Mucosa of rectum (tissue), 2 donors: ENCODE data around the gene A4GALT.
A peak's percentile ranks its signal among the peaks of the same experiment; 100 is the strongest.
"Not testable (repeated sequence)": the region's sequence is repeated elsewhere in the genome, so short reads cannot be mapped to it uniquely, and the experiment has no call there.

Source experiments
- H3K27ac ChIP-seq, 2 donors: one replicate each; pipeline ENCODE4 v1.7.0; 2013; ENCODE audit warnings: inconsistent platforms in 2 of 2, low read depth in 2 of 2, low read length in 2 of 2
- H3K27me3 ChIP-seq, 2 donors: one replicate each; pipeline ENCODE4 v1.7.0; 2013; ENCODE audit warnings: low read length in 2 of 2; ENCODE audit not compliant: control insufficient read depth in 2 of 2, insufficient read depth in 2 of 2
- H3K36me3 ChIP-seq, 2 donors: one replicate each; pipeline ENCODE4 v1.7.0; 2013; ENCODE audit warnings: low read length in 2 of 2; ENCODE audit not compliant: control insufficient read depth in 2 of 2, insufficient read depth in 2 of 2
- H3K4me1 ChIP-seq, 2 donors: one replicate each; pipeline ENCODE4 v1.7.0; 2013; ENCODE audit warnings: low read length in 2 of 2, mild to moderate bottlenecking in 1 of 2; ENCODE audit not compliant: control insufficient read depth in 2 of 2, insufficient read depth in 2 of 2
- H3K4me3 ChIP-seq, 2 donors: one replicate each; pipeline ENCODE4 v1.7.0; 2013; ENCODE audit warnings: low read length in 2 of 2
- H3K9ac ChIP-seq, 2 donors: one replicate each; pipeline ENCODE4 v1.7.0; 2013; ENCODE audit warnings: low read length in 2 of 2, low read depth in 1 of 2, mild to moderate bottlenecking in 1 of 2
- H3K9me3 ChIP-seq, 2 donors: one replicate each; pipeline ENCODE4 v1.7.0; 2013; ENCODE audit warnings: low read length in 2 of 2; ENCODE audit not compliant: control insufficient read depth in 2 of 2
- donor health status: healthy.
- donor health status: Normal muscosa, but diverticular disease.

Gene A4GALT

DNA sequence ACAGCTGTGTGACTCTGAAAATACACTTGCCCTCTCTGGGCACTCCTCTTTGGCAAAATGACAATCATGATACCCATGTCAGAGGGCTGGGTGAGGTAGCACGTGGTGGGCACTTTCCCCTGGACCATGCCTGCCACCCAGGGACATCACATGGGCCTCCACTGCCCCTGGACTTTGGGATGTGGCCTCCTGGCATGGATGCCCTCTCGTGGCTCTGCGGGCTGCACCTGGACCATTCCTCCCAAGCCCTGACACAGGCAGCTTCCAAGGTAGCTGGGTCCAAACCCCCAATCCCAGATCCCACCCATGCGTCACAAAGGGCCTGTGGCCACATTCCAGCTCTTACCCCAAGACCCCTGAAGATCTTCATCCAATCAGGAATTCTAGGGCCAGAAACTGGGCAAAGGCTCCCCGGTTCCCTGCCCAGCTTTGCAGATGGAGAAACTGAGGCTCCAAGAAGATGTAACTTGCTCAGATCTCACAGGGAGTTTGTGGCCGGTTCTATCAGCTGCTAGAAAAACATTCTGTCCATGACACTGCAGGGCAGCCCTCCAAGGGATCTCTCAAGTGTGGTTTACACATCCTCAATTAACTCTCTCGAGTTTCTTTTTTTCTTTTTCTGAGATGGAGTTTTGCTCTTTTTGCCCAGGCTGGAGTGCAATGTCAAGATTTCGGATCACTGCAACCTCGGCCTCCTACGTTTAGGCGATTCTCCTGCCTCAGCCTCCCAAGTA lies 36.0 kb downstream of the A4GALT start:
- H3K36me3 ChIP-seq: no peaks in the 10 kb centered on the region
- no peaks in the 10 kb centered on the region for H3K9me3 ChIP-seq
- peak overlapping the region; percentile 60 to 68 for H3K27ac ChIP-seq
- no peak overlapping the region for H3K9ac ChIP-seq
- peaks cover 23 to 32% of the 10 kb centered on the region in 2 donors for H3K4me1 ChIP-seq
- no peaks in the 10 kb centered on the region for H3K27me3 ChIP-seq
- H3K4me3 ChIP-seq: no peak overlapping the region

- peaks cover 21 to 29% of the 10 kb centered on the region in 2 donors for H3K4me1 ChIP-seq
- no peak overlapping the region for H3K9ac ChIP-seq
Observed at GRCh38 chr22:42683578-42684283, 36.9 kb downstream of the A4GALT start.

DNA sequence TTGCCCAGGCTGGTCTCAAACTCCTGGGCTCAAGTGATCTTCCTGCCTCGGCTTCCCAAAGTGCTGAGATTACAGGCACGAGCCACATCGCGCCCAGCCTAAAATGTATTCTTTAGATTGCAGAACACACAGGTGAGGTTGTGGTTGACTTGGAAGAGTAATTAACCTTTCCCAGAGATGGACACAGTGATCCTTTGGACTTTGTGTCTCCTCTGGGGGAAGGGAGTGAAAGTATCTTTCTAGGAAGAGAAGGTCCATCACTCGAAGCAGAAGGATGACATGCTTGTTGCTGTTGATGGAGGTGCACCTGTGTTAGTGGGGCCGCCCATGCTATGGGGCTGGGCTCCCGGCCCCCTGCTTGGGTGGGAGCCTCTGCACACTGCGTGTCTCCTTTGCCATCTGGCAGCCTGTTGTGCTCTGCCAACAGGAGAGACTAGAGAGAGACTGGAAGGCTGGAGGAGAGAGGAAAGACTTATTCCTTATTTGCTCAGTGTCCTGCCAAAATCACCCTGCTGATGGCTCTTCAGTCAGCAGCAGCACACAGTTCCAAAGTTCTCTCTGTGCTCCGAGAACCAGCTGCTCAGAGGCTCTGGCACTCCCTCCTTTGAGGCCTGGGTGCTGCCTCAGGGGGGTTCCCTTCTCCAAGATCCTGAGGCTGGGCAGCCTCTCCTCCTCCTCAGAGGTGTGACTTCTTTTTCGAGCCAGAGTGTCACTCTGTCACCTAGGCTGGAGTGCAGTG lies 38.4 kb downstream of the A4GALT start:
- no peak overlapping the region for H3K4me3 ChIP-seq
- H3K27me3 ChIP-seq: no peaks in the 10 kb centered on the region
- H3K27ac ChIP-seq: no peak overlapping the region
- H3K4me1 ChIP-seq: peaks cover 12 to 20% of the 10 kb centered on the region in 2 donors
- H3K9ac ChIP-seq: no peak overlapping the region
- H3K36me3 ChIP-seq: no peaks in the 10 kb centered on the region
- H3K9me3 ChIP-seq: no peaks in the 10 kb centered on the region

More at GRCh38 chr22:42683578-42684283, 36.9 kb downstream of the A4GALT start:
- Histone ChIP-seq H3K36me3 (no peaks in the 10 kb centered on the region), H3K9me3 (no peaks in the 10 kb centered on the region), H3K27me3 (no peaks in the 10 kb centered on the region), H3K4me3 (no peak overlapping the region), H3K27ac (peak overlapping the region; percentile 60 to 68)

DNA sequence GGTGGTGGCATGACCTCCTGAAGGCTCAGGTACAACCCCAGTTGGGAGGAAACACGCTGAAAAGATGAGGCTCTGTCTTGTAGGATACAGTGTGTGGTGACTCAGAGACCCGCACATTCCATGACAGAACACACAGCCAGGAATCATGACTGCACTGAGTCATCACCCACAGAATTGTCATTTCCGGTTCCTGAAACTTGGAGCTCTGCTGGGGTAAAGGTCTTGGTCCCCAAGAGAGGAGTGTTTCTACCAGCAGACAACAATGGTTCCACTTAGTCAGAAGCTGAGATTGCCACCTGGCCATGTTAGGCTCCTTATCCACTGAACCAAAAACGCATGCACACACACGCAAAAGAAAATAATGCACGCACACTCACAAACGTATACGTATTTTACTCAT lies 40.0 kb downstream of the A4GALT start:
- no peaks in the 10 kb centered on the region for H3K9me3 ChIP-seq
- no peaks in the 10 kb centered on the region for H3K27me3 ChIP-seq
- H3K36me3 ChIP-seq: no peaks in the 10 kb centered on the region
- no peak overlapping the region for H3K9ac ChIP-seq
- peaks cover 9 to 22% of the 10 kb centered on the region in 2 donors for H3K4me1 ChIP-seq
- no peak overlapping the region for H3K4me3 ChIP-seq
- H3K27ac ChIP-seq: no peak overlapping the region

GRCh38 chr22:42679691-42680090 lies 41.0 kb downstream of the A4GALT start:
- no peaks in the 10 kb centered on the region for H3K9me3 ChIP-seq
- H3K36me3 ChIP-seq: no peaks in the 10 kb centered on the region
- no peak overlapping the region for H3K9ac ChIP-seq
- H3K4me1 ChIP-seq: peaks cover 9 to 22% of the 10 kb centered on the region in 2 donors
- no peak overlapping the region for H3K4me3 ChIP-seq
- H3K27me3 ChIP-seq: no peaks in the 10 kb centered on the region
- H3K27ac ChIP-seq: no peak overlapping the region

- Histone ChIP-seq H3K9me3 (no peaks in the 10 kb centered on the region), H3K9ac (no peak overlapping the region), H3K4me1 (peaks cover 3 to 14% of the 10 kb centered on the region in 2 donors), H3K27ac (no peak overlapping the region), H3K27me3 (no peaks in the 10 kb centered on the region), H3K4me3 (no peak overlapping the region), H3K36me3 (no peaks in the 10 kb centered on the region)
Observed at GRCh38 chr22:42678894-42679293, 41.8 kb downstream of the A4GALT start.

- not testable (repeated sequence) for H3K36me3 ChIP-seq, H3K9me3 ChIP-seq, H3K27ac ChIP-seq, H3K9ac ChIP-seq, H3K27me3 ChIP-seq, H3K4me1 ChIP-seq, H3K4me3 ChIP-seq
Observed at GRCh38 chr22:42677936-42678335, 42.7 kb downstream of the A4GALT start.

- H3K4me1 ChIP-seq: peaks cover 2 to 9% of the 10 kb centered on the region in 2 donors
- H3K4me3 ChIP-seq: no peak overlapping the region
- H3K27ac ChIP-seq: peak overlapping the region; percentile 13 to 60
- H3K9ac ChIP-seq: no peak overlapping the region
- H3K27me3 ChIP-seq: no peaks in the 10 kb centered on the region
- no peaks in the 10 kb centered on the region for H3K9me3 ChIP-seq
- no peaks in the 10 kb centered on the region for H3K36me3 ChIP-seq
Observed at GRCh38 chr22:42676059-42676607, 44.5 kb downstream of the A4GALT start.

DNA sequence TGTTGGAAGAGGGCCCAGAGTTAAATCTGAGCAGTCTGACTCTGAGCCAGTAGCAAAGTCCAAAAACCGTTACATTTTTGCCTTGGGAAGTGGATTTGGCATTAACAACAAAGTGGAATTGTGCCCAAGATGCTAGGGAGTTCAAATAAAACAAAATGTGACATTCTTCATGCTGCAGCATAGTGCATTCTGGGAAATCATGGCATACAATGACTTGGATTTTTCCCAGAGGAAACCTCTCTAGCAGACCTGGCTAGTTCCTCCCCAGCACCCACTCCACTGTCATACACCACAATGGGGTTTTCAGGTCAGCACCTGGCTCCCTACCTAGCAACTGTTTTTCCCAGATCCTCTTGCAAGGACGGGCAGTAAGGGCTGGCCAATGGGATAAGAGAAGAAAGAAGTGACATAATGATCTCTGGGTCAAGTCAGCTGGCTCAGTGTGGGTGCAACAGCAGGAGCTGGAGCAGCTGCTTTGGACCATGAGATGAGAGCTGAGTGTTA lies 46.7 kb downstream of the A4GALT start:
- no peaks in the 10 kb centered on the region for H3K9me3 ChIP-seq

More for the DNA sequence above, 46.7 kb downstream of the A4GALT start:
- no peaks in the 10 kb centered on the region for H3K36me3 ChIP-seq
- no peak overlapping the region for H3K9ac ChIP-seq
- H3K27ac ChIP-seq: no peak overlapping the region
- no peak overlapping the region for H3K4me3 ChIP-seq
- no peaks in the 10 kb centered on the region for H3K27me3 ChIP-seq
- H3K4me1 ChIP-seq: peaks cover 2 to 9% of the 10 kb centered on the region in 2 donors
